SK-N-SH (cell line): ENCODE data around the gene CRB2. TPM values are rescaled to one million over a fixed set of nuclear protein-coding genes. Genes with fewer than 3 reads are reported as not detected.

Experiments
- CTCF ChIA-PET: fragments of 300-600, 350-600 bp; formaldehyde crosslinking; extraction: SDS; loops from one replicate; lab custom pipeline; 2021; lab: Yijun Ruan, JAX
- POLR2A ChIA-PET: fragments of 350-600 bp; sonication (Branson Sonifier 250); formaldehyde crosslinking; extraction: SDS; loops from one replicate; lab custom pipeline; 2020; ENCODE audit warnings: antibody characterized with exemption, inconsistent platforms; lab: Yijun Ruan, JAX
- DNase-seq: peaks from one replicate; pipeline ENCODE4 v3.0.0; 2012
- H2AFZ ChIP-seq: fragments of 200-600 bp; sonication (generic); 2 replicates; pipeline ENCODE4 v1.8.1; 2016; ENCODE audit warnings: antibody characterized with exemption, mild to moderate bottlenecking, low read depth
- H3F3A ChIP-seq: fragments of 200-600 bp; sonication (generic); replicated peaks from 2 replicates; pipeline ENCODE3; 2016; ENCODE audit warnings: antibody characterized with exemption, mild to moderate bottlenecking; ENCODE audit not compliant: insufficient read depth
- H3K27ac ChIP-seq, 2 experiments: fragments of 200-500 bp in 1 of 2; fragments of 200-600 bp in 1 of 2; sonication (Bioruptor generic) in 1 of 2; sonication (generic), shearing (Covaris generic) in 1 of 2; 2 replicates each; pipeline versions ENCODE4 v1.5.1 to v1.6.1; 2014 to 2016; ENCODE audit warnings: low read depth in 2 of 2, inconsistent platforms in 1 of 2, low read length in 1 of 2, mild to moderate bottlenecking in 1 of 2, mixed read lengths in 1 of 2
- H3K27me3 ChIP-seq: fragments of 200-600 bp; sonication (generic), shearing (Covaris generic); 2 replicates; pipeline ENCODE4 v1.6.1; 2016; ENCODE audit warnings: mixed run types; ENCODE audit not compliant: insufficient read depth
- H3K36me3 ChIP-seq, 2 experiments: fragments of 200-500 bp in 1 of 2; fragments of 200-600 bp in 1 of 2; sonication (Bioruptor generic) in 1 of 2; sonication (generic) in 1 of 2; replicated peaks in 1 of 2; 2 replicates each; pipeline versions ENCODE3 to v1.5.1; 2014 to 2016; ENCODE audit warnings: low read length in 1 of 2, mild to moderate bottlenecking in 1 of 2; ENCODE audit not compliant: insufficient read depth in 2 of 2, control insufficient read depth in 1 of 2
- H3K4me1 ChIP-seq, 2 experiments: fragments of 200-500 bp in 1 of 2; fragments of 200-600 bp in 1 of 2; sonication (Bioruptor generic) in 1 of 2; sonication (generic), shearing (Covaris generic) in 1 of 2; 2 replicates each; pipeline versions ENCODE4 v1.5.1 to v1.6.1; 2014 to 2016; ENCODE audit warnings: low read depth in 1 of 2, low read length in 1 of 2, mixed run types in 1 of 2; ENCODE audit not compliant: insufficient read depth in 2 of 2, control insufficient read depth in 1 of 2
- H3K4me2 ChIP-seq: fragments of 200-600 bp; sonication (generic), shearing (Covaris generic); 2 replicates; pipeline ENCODE4 v1.6.1; 2017; ENCODE audit warnings: mixed run types
- H3K4me3 ChIP-seq, 2 experiments: fragments of 200-500 bp in 1 of 2; fragments of 200-600 bp in 1 of 2; sonication (Bioruptor generic) in 1 of 2; sonication (generic), shearing (Covaris generic) in 1 of 2; 2 replicates each; pipeline versions ENCODE4 v1.5.1 to v1.8.1; 2014 to 2016; ENCODE audit warnings: low read depth in 2 of 2, inconsistent platforms in 1 of 2, low read length in 1 of 2, mild to moderate bottlenecking in 1 of 2, mixed read lengths in 1 of 2, moderate library complexity in 1 of 2
- H3K79me2 ChIP-seq: fragments of 200-600 bp; sonication (generic); 2 replicates; pipeline ENCODE4 v1.8.1; 2017; ENCODE audit warnings: mild to moderate bottlenecking; ENCODE audit not compliant: insufficient read depth
- H3K9ac ChIP-seq: fragments of 200-600 bp; sonication (generic); 2 replicates; pipeline ENCODE4 v1.6.1; 2017; ENCODE audit warnings: mixed run types
- H3K9me2 ChIP-seq: fragments of 200-600 bp; sonication (generic); 2 replicates; pipeline ENCODE4 v1.6.1; 2017; ENCODE audit warnings: mixed run types
- H3K9me3 ChIP-seq: fragments of 200-600 bp; sonication (generic); 2 replicates; pipeline ENCODE4 v1.6.1; 2017; ENCODE audit warnings: mixed run types, mild to moderate bottlenecking, moderate library complexity
- H4K20me1 ChIP-seq: fragments of 200-600 bp; sonication (generic); 2 replicates; pipeline ENCODE4 v1.6.1; 2017; ENCODE audit warnings: mild to moderate bottlenecking, mixed run types; ENCODE audit not compliant: insufficient read depth
- ELF1 ChIP-seq: IDR thresholded peaks from 2 replicates; pipeline ENCODE4 v1.4.0; 2012
- EZH2phosphoT487 ChIP-seq: fragments of 200-600 bp; sonication (generic); IDR thresholded peaks from 2 replicates; pipeline ENCODE4 v1.6.1; 2017; ENCODE audit warnings: low read depth, mixed run types, mild to moderate bottlenecking, antibody characterized with exemption, moderate library complexity, borderline replicate concordance
- FOSL2 ChIP-seq: IDR thresholded peaks from 2 replicates; pipeline ENCODE4 v1.4.0; 2012; ENCODE audit warnings: low read depth, mild to moderate bottlenecking, moderate library complexity, borderline replicate concordance
- GABPA ChIP-seq: IDR thresholded peaks from 2 replicates; pipeline ENCODE4 v1.4.0; 2012; ENCODE audit warnings: low read depth, mild to moderate bottlenecking
- JUND ChIP-seq: IDR thresholded peaks from 2 replicates; pipeline ENCODE4 v1.4.0; 2012
- MEF2A ChIP-seq: IDR thresholded peaks from 2 replicates; pipeline ENCODE4 v1.4.0; 2012; ENCODE audit warnings: low read depth, borderline replicate concordance
- MXI1 ChIP-seq: IDR thresholded peaks from 2 replicates; pipeline ENCODE4 v1.6.1; 2012; ENCODE audit warnings: mild to moderate bottlenecking, low read depth, low read length, improper control_type of control experiment
- NFIC ChIP-seq: IDR thresholded peaks from 2 replicates; pipeline ENCODE4 v1.4.0; 2012; ENCODE audit warnings: borderline replicate concordance
- POLR2AphosphoS5 ChIP-seq: IDR thresholded peaks from 2 replicates; pipeline ENCODE4 v1.6.1; 2012; ENCODE audit warnings: low read depth, low read length
- RFX5 ChIP-seq: IDR thresholded peaks from 2 replicates; pipeline ENCODE4 v1.6.1; 2012; ENCODE audit warnings: mild to moderate bottlenecking, improper control_type of control experiment, low read length
- SIN3A ChIP-seq: IDR thresholded peaks from 2 replicates; pipeline ENCODE4 v1.6.1; 2012; ENCODE audit warnings: low read depth, mild to moderate bottlenecking, low read length, moderate library complexity, borderline replicate concordance
- TCF12 ChIP-seq: IDR thresholded peaks from 2 replicates; pipeline ENCODE4 v1.4.0; 2012
- TEAD4 ChIP-seq: IDR thresholded peaks from 2 replicates; pipeline ENCODE4 v1.4.0; 2012; ENCODE audit warnings: mild to moderate bottlenecking, borderline replicate concordance; ENCODE audit not compliant: insufficient read depth
- YY1 ChIP-seq: IDR thresholded peaks from 2 replicates; pipeline ENCODE4 v1.4.0; 2012; ENCODE audit warnings: low read depth, mild to moderate bottlenecking
- WGBS: methylation state at CpG from one replicate; pipeline ENCODE4 v1.1.6; 2017; ENCODE audit warnings: low lambda C conversion rate; 5-methylcytosine and 5-hydroxymethylcytosine counted together
- polyA plus RNA-seq, 3 experiments: library from polyadenylated mRNA; depleted of rRNA; stranded (reverse); fragments of >200 nt; gene quantifications; 2 replicates each; pipeline ENCODE4 v1.2.3, GENCODE V29; 2012
- TF ChIP-seq, protein P1 (sequence below): IDR thresholded peaks from 2 replicates; pipeline ENCODE4 v1.6.1; 2012; ENCODE audit warnings: mild to moderate bottlenecking, low read depth, low read length, moderate library complexity
- TF ChIP-seq, protein P2 (sequence below): fragments of 150-350 bp; IDR thresholded peaks from 2 replicates; pipeline ENCODE4 v1.6.1; 2016; ENCODE audit warnings: mild to moderate bottlenecking, low read depth, low read length
- TF ChIP-seq, protein P3 (sequence below): IDR thresholded peaks from 2 replicates; pipeline ENCODE4 v1.4.0; 2012; ENCODE audit warnings: low read depth, borderline replicate concordance

The CRB2 gene
- polyA plus RNA-seq, 1 of the 3 experiments (the other 2 are of a cell fraction): not detected

DNA sequence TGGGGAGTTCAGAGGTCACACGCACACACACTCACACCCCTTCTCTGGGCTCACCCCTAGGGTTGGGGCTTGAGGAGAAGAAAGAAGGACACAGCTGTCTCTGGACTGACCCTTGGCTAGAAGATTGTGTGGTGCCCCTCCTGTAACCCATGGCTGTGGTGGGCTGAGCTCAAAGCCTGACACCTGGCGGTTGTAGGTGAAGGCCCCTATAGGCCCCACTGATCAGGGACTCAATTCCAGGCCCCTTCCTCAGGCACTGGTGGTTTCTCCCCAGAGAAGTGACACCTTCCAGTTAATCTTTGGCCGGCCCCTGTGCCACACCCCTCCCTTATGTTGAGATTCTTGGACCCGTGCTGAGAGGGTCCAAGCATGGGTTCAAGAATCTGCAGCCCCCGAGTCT is 35.2 kb upstream of the CRB2 start:
- ChIA-PET CTCF (no interaction called here), POLR2A (no interaction called here)
- Histone ChIP-seq H2AFZ (no peak overlapping the region), H4K20me1 (no peaks in the 10 kb centered on the region), H3K36me3 (no peaks in the 10 kb centered on the region), H3K9me2 (no peaks in the 10 kb centered on the region), H3K4me3 (no peak overlapping the region), H3K27me3 (no peaks in the 10 kb centered on the region), H3K27ac (no peak overlapping the region), H3K9me3 (no peaks in the 10 kb centered on the region), H3F3A (peaks cover 3% of the 10 kb centered on the region), H3K9ac (no peak overlapping the region), H3K79me2 (no peaks in the 10 kb centered on the region), H3K4me2 (no peak overlapping the region), H3K4me1 (peaks cover 0 to 15% of the 10 kb centered on the region in 2 experiments; a peak in 2 of 4 replicates)
- no peak for TF ChIP-seq SIN3A
- no peak for TF ChIP-seq EZH2phosphoT487
- TF ChIP-seq NFIC: no peak
- no peak for TF ChIP-seq RFX5
- no peak for TF ChIP-seq POLR2AphosphoS5
- DNase-seq: no peak
- 64% methylated on average over 3 of the region's 5 CpGs for WGBS

DNA sequence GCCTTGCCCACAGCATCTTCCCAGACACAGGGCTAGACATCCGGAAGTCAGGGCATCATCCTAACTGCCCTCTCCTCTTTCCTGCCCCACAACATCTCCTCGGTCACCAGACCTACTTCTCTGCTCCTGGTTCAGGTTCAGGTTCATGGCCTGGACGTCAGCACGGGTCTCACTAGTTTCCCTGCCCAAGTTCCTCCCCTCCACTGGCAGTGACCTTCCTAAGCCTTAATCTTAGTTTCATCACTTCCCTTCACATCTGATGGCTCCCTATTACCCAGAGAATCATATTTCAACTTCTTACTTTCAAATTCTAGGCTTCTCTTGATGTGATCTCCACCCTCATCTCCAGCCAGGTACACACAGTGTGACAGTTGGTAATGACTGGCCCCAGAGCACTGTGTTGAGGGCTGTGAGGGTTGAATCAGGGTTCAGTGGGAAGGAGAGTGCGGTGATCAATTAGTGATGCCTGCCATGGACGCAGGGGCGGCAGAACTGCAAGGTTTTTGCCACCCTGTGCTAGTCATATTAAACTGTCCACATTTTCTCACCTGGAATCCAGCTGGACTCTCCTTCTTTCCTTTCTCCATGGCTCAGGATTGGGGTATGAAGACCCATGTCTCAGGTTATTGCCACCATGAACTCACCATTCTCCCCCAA is 34.3 kb upstream of the CRB2 start:
- Histone ChIP-seq H2AFZ (no peak overlapping the region), H3K9me3 (no peaks in the 10 kb centered on the region), H3K27ac (no peak overlapping the region), H3K4me1 (peaks cover 0 to 15% of the 10 kb centered on the region in 2 experiments; a peak in 2 of 4 replicates), H3K4me3 (no peak overlapping the region), H3K4me2 (no peak overlapping the region), H3K9me2 (no peaks in the 10 kb centered on the region), H3K36me3 (no peaks in the 10 kb centered on the region), H4K20me1 (no peaks in the 10 kb centered on the region), H3K9ac (no peak overlapping the region), H3K79me2 (no peaks in the 10 kb centered on the region), H3F3A (no peaks in the 10 kb centered on the region), H3K27me3 (no peaks in the 10 kb centered on the region)
- no peak for DNase-seq
- WGBS: 90% methylated on average over 7 of the region's 7 CpGs
- TF ChIP-seq MEF2A: no peak
- TF ChIP-seq TEAD4: no peak
- no peak for TF ChIP-seq MXI1
- TF ChIP-seq ELF1: no peak
- TF ChIP-seq JUND: no peak
- no peak for TF ChIP-seq FOSL2
- TF ChIP-seq, protein P1, sequence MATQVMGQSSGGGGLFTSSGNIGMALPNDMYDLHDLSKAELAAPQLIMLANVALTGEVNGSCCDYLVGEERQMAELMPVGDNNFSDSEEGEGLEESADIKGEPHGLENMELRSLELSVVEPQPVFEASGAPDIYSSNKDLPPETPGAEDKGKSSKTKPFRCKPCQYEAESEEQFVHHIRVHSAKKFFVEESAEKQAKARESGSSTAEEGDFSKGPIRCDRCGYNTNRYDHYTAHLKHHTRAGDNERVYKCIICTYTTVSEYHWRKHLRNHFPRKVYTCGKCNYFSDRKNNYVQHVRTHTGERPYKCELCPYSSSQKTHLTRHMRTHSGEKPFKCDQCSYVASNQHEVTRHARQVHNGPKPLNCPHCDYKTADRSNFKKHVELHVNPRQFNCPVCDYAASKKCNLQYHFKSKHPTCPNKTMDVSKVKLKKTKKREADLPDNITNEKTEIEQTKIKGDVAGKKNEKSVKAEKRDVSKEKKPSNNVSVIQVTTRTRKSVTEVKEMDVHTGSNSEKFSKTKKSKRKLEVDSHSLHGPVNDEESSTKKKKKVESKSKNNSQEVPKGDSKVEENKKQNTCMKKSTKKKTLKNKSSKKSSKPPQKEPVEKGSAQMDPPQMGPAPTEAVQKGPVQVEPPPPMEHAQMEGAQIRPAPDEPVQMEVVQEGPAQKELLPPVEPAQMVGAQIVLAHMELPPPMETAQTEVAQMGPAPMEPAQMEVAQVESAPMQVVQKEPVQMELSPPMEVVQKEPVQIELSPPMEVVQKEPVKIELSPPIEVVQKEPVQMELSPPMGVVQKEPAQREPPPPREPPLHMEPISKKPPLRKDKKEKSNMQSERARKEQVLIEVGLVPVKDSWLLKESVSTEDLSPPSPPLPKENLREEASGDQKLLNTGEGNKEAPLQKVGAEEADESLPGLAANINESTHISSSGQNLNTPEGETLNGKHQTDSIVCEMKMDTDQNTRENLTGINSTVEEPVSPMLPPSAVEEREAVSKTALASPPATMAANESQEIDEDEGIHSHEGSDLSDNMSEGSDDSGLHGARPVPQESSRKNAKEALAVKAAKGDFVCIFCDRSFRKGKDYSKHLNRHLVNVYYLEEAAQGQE: no peak
- no peak for TF ChIP-seq POLR2AphosphoS5
- TF ChIP-seq GABPA: no peak
- no peak for TF ChIP-seq YY1
- TF ChIP-seq, protein P2, sequence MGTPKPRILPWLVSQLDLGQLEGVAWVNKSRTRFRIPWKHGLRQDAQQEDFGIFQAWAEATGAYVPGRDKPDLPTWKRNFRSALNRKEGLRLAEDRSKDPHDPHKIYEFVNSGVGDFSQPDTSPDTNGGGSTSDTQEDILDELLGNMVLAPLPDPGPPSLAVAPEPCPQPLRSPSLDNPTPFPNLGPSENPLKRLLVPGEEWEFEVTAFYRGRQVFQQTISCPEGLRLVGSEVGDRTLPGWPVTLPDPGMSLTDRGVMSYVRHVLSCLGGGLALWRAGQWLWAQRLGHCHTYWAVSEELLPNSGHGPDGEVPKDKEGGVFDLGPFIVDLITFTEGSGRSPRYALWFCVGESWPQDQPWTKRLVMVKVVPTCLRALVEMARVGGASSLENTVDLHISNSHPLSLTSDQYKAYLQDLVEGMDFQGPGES: no peak
- TF ChIP-seq RFX5: no peak
- TF ChIP-seq TCF12: no peak
- no peak for TF ChIP-seq EZH2phosphoT487
- TF ChIP-seq, protein P3, sequence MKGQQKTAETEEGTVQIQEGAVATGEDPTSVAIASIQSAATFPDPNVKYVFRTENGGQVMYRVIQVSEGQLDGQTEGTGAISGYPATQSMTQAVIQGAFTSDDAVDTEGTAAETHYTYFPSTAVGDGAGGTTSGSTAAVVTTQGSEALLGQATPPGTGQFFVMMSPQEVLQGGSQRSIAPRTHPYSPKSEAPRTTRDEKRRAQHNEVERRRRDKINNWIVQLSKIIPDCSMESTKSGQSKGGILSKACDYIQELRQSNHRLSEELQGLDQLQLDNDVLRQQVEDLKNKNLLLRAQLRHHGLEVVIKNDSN: no peak
- POLR2A ChIA-PET: no interaction called here
- CTCF ChIA-PET: no interaction called here
